Endothelial cell of umbilical vein (primary cell): Measurements from ENCODE around the gene ITGA2B. TPM values are rescaled to one million over a fixed set of nuclear protein-coding genes. Genes with fewer than 3 reads are reported as not detected.

Source experiments
- BruUV-seq: library from RNA; stranded (reverse); fragments of 400-500 nt; replicated peaks from 2 replicates; lab custom pipeline; 2021; lab: Mats Ljungman, UMichigan
- CTCF ChIA-PET: fragments of 300-600, 350-600 bp; sonication (Branson Sonifier 250); formaldehyde crosslinking; loops from one replicate; lab custom pipeline; 2021; ENCODE audit warnings: antibody characterized with exemption, inconsistent platforms; lab: Charles Lee
- POLR2A ChIA-PET: fragments of 300-600, 350-600 bp; sonication (Branson Sonifier 250); formaldehyde crosslinking; loops from one replicate; lab custom pipeline; 2021; ENCODE audit warnings: antibody characterized with exemption, inconsistent platforms; lab: Charles Lee
- DNase-seq: peaks from one replicate; pipeline ENCODE4 v3.0.0-alpha.2; 2011; ENCODE audit warnings: low read depth, low spot score
- FAIRE-seq: peaks from 2 replicates; lab custom pipeline; 2011; peaks lifted over from hg19 to GRCh38; lab: Jason Lieb, UNC
- H2AFZ ChIP-seq: 2 replicates; pipeline ENCODE4 v1.6.0; 2012; ENCODE audit warnings: low read depth, low read length, control low read depth, inconsistent platforms
- H3K27ac ChIP-seq: 2 replicates; pipeline ENCODE4 v1.5.1; 2011; ENCODE audit warnings: low read depth, mild to moderate bottlenecking, control low read depth, low read length, moderate library complexity; ENCODE audit not compliant: insufficient read depth
- H3K27me3 ChIP-seq, 2 experiments: 2 replicates each; pipeline versions ENCODE4 v1.6.0 to v1.6.1; 2011; ENCODE audit warnings: low read length in 2 of 2, mixed read lengths in 1 of 2; ENCODE audit not compliant: control insufficient read depth in 2 of 2, insufficient read depth in 2 of 2
- H3K36me3 ChIP-seq, 2 experiments: 2 replicates in 1 of 2; 3 replicates in 1 of 2; pipeline ENCODE4 v1.5.1; 2011; ENCODE audit warnings: low read length in 2 of 2, mild to moderate bottlenecking in 1 of 2, moderate library complexity in 1 of 2; ENCODE audit not compliant: control insufficient read depth in 2 of 2, insufficient read depth in 2 of 2; ENCODE audit errors: extremely low read depth in 1 of 2
- H3K4me1 ChIP-seq: 3 replicates; pipeline ENCODE4 v1.5.1; 2011; ENCODE audit warnings: mild to moderate bottlenecking, low read length; ENCODE audit not compliant: control insufficient read depth, insufficient read depth; ENCODE audit errors: extremely low read depth
- H3K4me2 ChIP-seq: 2 replicates; pipeline ENCODE4 v1.6.1; 2011; ENCODE audit warnings: low read length, control low read depth, mixed read lengths; ENCODE audit not compliant: insufficient read depth
- H3K4me3 ChIP-seq, 3 experiments: fragments of 200-600 bp in 1 of 3; sonication (generic), shearing (Covaris generic) in 1 of 3; replicated peaks in 1 of 3; 2 replicates each; pipeline ENCODE4 v1.5.1; 2011 to 2016; ENCODE audit warnings: control low read depth in 3 of 3, low read length in 3 of 3, mild to moderate bottlenecking in 2 of 3, inconsistent platforms in 1 of 3, low read depth in 1 of 3, moderate library complexity in 1 of 3; ENCODE audit not compliant: insufficient read depth in 1 of 3
- H3K79me2 ChIP-seq: 2 replicates; pipeline ENCODE4 v1.6.0; 2012; ENCODE audit warnings: low read length, inconsistent platforms; ENCODE audit not compliant: control insufficient read depth, insufficient read depth
- H3K9ac ChIP-seq: replicated peaks from 2 replicates; pipeline ENCODE3; 2011; ENCODE audit warnings: low read length, control low read depth; ENCODE audit not compliant: insufficient read depth; ENCODE audit errors: extremely low read depth
- H3K9me1 ChIP-seq: replicated peaks from 3 replicates; pipeline ENCODE4 v1.6.0; 2011; ENCODE audit warnings: mild to moderate bottlenecking, low read length; ENCODE audit not compliant: control insufficient read depth, insufficient read depth; ENCODE audit errors: extremely low read depth
- H3K9me3 ChIP-seq: replicated peaks from 2 replicates; pipeline ENCODE4 v1.5.1; 2012; ENCODE audit warnings: low read length, inconsistent platforms; ENCODE audit not compliant: control insufficient read depth, insufficient read depth
- H4K20me1 ChIP-seq: replicated peaks from 2 replicates; pipeline ENCODE3; 2011; ENCODE audit warnings: mild to moderate bottlenecking, low read length; ENCODE audit not compliant: control insufficient read depth, insufficient read depth; ENCODE audit errors: extremely low read depth
- EZH2 ChIP-seq: IDR thresholded peaks from 2 replicates; pipeline ENCODE4 v1.6.1; 2012; ENCODE audit warnings: borderline replicate concordance, low read depth, mild to moderate bottlenecking, moderate library complexity, low read length, inconsistent platforms; ENCODE audit not compliant: severe bottlenecking
- FOS ChIP-seq: IDR thresholded peaks from 2 replicates; pipeline ENCODE4 v1.6.1; 2011; ENCODE audit warnings: mild to moderate bottlenecking, low read length, moderate library complexity, borderline replicate concordance; ENCODE audit not compliant: insufficient read depth
- GATA2 ChIP-seq: IDR thresholded peaks from 2 replicates; pipeline ENCODE4 v1.7.0; 2011; ENCODE audit warnings: low read depth, mild to moderate bottlenecking, moderate library complexity, mixed read lengths, low read length; ENCODE audit not compliant: insufficient read length, insufficient read depth
- JUN ChIP-seq: IDR thresholded peaks from 2 replicates; pipeline ENCODE4 v1.6.1; 2011; ENCODE audit warnings: borderline replicate concordance, low read depth; ENCODE audit not compliant: insufficient read length, insufficient read depth
- MYC ChIP-seq: IDR thresholded peaks from one replicate; pipeline ENCODE4 v1.6.1; 2011; ENCODE audit warnings: mild to moderate bottlenecking, low read depth, low read length
- POLR2A ChIP-seq: IDR thresholded peaks from 2 replicates; pipeline ENCODE4 v1.6.1; 2012; ENCODE audit warnings: low read depth, mild to moderate bottlenecking, control low read depth, low read length
- POLR2AphosphoS5 ChIP-seq: IDR thresholded peaks from 2 replicates; pipeline ENCODE4 v1.6.1; 2012; ENCODE audit warnings: low read depth, mild to moderate bottlenecking, control low read depth, low read length, moderate library complexity; ENCODE audit not compliant: insufficient read depth
- dilution Hi-C: fragments of 300-500 bp; cut with MboI; formaldehyde crosslinking; loops from one replicate; pipeline ENCODE4 v1.15.0; 2019; ENCODE audit warnings: low sequenced_read_pairs; ENCODE audit not compliant: extremely low pct_ligation_motif_present
- intact Hi-C: fragments of 100-400 bp; cut with micrococcal nuclease; formaldehyde crosslinking; loops from one replicate; pipeline ENCODE4 v1.10.0; 2022
- polyA plus RNA-seq, 4 experiments: library from polyadenylated mRNA; depleted of rRNA in 3 of 4; stranded (reverse) in 3 of 4; unstranded in 1 of 4; fragments of >200 nt; gene quantifications; 2 replicates each; pipeline versions ENCODE4 v1.2.1 to v1.2.3, GENCODE V29; 2011 to 2012; ENCODE audit warnings: missing spikeins in 1 of 4
- total RNA-seq: library from RNA; stranded (reverse); gene quantifications from 2 replicates; pipeline ENCODE4 v1.2.3, GENCODE V29; 2021
- TF ChIP-seq, protein P1 (sequence below): IDR thresholded peaks from 2 replicates; pipeline ENCODE4 v1.6.1; 2011; ENCODE audit not compliant: insufficient read depth, insufficient read length
- TF ChIP-seq, protein P2 (sequence below), 2 donors: IDR thresholded peaks; 1 replicate in 1 of 2; 2 replicates in 1 of 2; pipeline ENCODE4 v1.5.1; 2011; ENCODE audit warnings: low read length in 2 of 2, mild to moderate bottlenecking in 2 of 2, moderate library complexity in 2 of 2, control low read depth in 1 of 2, inconsistent platforms in 1 of 2, low read depth in 1 of 2; ENCODE audit not compliant: insufficient read depth in 1 of 2; ENCODE audit errors: extremely low read depth in 1 of 2

The ITGA2B gene
- total and polyA plus RNA-seq, 2 donors (not counting 3 experiments of a cell fraction or from before 2014, with no cell fraction given): 0.26 to 0.82 TPM

DNA sequence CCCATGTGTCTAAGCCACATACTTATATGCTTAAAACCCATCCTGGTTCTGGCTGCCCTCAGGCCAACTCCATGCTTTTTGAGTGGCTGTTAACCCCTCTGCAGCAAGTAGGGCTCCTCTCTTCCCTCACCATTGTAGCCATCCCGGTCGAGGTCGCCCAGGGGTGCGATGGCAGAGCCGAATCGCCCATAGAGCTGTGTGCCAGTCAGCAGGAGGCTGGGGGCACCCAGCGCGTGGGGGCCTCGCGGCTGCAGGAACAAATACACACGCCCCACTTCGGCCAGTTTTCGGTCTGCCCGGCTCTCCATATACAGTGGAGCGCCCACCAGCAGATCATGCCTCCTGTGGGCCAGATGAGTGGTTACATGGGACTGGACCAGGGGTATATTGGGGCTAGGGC is 6.1 kb downstream of the ITGA2B start:
- intact Hi-C loops (no loop called here), dilution Hi-C loops (no loop called here)
- DNase-seq: no peak
- TF ChIP-seq EZH2 (no peak), JUN (no peak), POLR2A (no peak), FOS (no peak), POLR2AphosphoS5 (no peak)
- TF ChIP-seq, protein P1, sequence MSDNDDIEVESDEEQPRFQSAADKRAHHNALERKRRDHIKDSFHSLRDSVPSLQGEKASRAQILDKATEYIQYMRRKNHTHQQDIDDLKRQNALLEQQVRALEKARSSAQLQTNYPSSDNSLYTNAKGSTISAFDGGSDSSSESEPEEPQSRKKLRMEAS: no peak
- Histone ChIP-seq H3K27me3 (peaks cover 13% of the 10 kb centered on the region in 2 experiments), H3K27ac (no peak overlapping the region), H3K4me3 (no peak overlapping the region), H3K36me3 (no peaks in the 10 kb centered on the region), H3K9ac (no peak overlapping the region), H2AFZ (no peak overlapping the region), H3K9me1 (no peaks in the 10 kb centered on the region), H4K20me1 (no peaks in the 10 kb centered on the region), H3K4me1 (peaks cover 8% of the 10 kb centered on the region), H3K4me2 (no peak overlapping the region), H3K9me3 (no peaks in the 10 kb centered on the region), H3K79me2 (no peaks in the 10 kb centered on the region)
- ChIA-PET POLR2A (no interaction called here), CTCF (no interaction called here)
- FAIRE-seq: no peak
- BruUV-seq: no TSS peak

- no peak overlapping the region for H3K4me2 ChIP-seq
- H2AFZ ChIP-seq: no peak overlapping the region
- no peak overlapping the region for H3K9ac ChIP-seq
- H3K79me2 ChIP-seq: no peaks in the 10 kb centered on the region
- POLR2A ChIA-PET: no interaction called here
- DNase-seq (no peak), FAIRE-seq (no peak)
- no peaks in the 10 kb centered on the region for H4K20me1 ChIP-seq
- BruUV-seq: no TSS peak
- H3K4me3 ChIP-seq: no peak overlapping the region
- CTCF ChIA-PET: interaction anchor here (0.9 to 1.2 kb wide), 2 partner anchors 16 to 141 kb away, joined by 3 to 4 read pairs; no protein-coding TSS in a partner anchor
- dilution Hi-C loops: no loop called here
- H3K36me3 ChIP-seq: no peaks in the 10 kb centered on the region
- no peaks in the 10 kb centered on the region for H3K9me1 ChIP-seq
- H3K27me3 ChIP-seq: peaks cover 13% of the 10 kb centered on the region in 2 experiments
- no peak overlapping the region for H3K27ac ChIP-seq
- peaks cover 8% of the 10 kb centered on the region for H3K4me1 ChIP-seq
- intact Hi-C loops: no loop called here
- no peaks in the 10 kb centered on the region for H3K9me3 ChIP-seq
- no peak for TF ChIP-seq POLR2AphosphoS5
- TF ChIP-seq, protein P2, sequence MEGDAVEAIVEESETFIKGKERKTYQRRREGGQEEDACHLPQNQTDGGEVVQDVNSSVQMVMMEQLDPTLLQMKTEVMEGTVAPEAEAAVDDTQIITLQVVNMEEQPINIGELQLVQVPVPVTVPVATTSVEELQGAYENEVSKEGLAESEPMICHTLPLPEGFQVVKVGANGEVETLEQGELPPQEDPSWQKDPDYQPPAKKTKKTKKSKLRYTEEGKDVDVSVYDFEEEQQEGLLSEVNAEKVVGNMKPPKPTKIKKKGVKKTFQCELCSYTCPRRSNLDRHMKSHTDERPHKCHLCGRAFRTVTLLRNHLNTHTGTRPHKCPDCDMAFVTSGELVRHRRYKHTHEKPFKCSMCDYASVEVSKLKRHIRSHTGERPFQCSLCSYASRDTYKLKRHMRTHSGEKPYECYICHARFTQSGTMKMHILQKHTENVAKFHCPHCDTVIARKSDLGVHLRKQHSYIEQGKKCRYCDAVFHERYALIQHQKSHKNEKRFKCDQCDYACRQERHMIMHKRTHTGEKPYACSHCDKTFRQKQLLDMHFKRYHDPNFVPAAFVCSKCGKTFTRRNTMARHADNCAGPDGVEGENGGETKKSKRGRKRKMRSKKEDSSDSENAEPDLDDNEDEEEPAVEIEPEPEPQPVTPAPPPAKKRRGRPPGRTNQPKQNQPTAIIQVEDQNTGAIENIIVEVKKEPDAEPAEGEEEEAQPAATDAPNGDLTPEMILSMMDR (IDR thresholded peaks at IDR 0.05; ENCODE audit: extremely low read depth in 1 of 2, insufficient read depth in 1 of 2, low read depth in 1 of 2, low read length in 2 of 2): no peak
- TF ChIP-seq POLR2A: no peak
- TF ChIP-seq FOS: no peak
- TF ChIP-seq, protein P1: no peak
- no peak for TF ChIP-seq MYC
- TF ChIP-seq JUN: no peak
- no peak for TF ChIP-seq EZH2
- TF ChIP-seq GATA2: no peak
Observed at GRCh38 chr17:44382917-44383316, 6.5 kb downstream of the ITGA2B start.
